ENCODE measurements around the gene MEN1. TPM values are rescaled to one million over a fixed set of nuclear protein-coding genes. Genes with fewer than 3 reads are reported as not detected.

The MEN1 gene
- total RNA-seq, 1 donor from 2014 or later, result 12.5 TPM

DNA sequence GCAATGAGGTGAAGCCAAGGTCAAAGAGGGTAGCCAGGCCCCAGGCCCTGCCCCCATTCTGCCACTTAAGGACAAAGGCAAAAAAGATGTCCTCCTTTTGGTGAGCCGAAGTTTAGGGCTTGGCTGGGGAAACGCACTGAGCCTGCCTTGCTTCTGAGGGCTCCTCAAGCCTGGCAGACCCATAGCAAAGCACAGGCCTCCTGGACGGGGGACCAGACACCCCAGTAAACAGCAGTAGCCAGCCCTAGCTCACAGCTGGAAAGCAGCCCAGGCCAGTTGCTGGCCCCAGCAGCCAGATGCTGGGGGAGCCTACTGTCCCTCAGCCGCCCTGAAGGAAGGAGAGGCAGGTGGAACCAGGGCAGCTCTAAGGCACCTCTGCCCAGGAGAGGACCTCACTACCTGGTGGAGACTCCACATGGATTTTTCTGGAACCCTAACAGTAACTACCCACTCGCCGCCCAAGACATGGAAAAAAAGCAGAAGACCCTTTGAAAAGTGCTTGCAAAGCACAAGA lies 46.8 kb downstream of the MEN1 start:
- DNase-seq (ENCODE audit: low read depth in 2 of 2), result no peak

DNA sequence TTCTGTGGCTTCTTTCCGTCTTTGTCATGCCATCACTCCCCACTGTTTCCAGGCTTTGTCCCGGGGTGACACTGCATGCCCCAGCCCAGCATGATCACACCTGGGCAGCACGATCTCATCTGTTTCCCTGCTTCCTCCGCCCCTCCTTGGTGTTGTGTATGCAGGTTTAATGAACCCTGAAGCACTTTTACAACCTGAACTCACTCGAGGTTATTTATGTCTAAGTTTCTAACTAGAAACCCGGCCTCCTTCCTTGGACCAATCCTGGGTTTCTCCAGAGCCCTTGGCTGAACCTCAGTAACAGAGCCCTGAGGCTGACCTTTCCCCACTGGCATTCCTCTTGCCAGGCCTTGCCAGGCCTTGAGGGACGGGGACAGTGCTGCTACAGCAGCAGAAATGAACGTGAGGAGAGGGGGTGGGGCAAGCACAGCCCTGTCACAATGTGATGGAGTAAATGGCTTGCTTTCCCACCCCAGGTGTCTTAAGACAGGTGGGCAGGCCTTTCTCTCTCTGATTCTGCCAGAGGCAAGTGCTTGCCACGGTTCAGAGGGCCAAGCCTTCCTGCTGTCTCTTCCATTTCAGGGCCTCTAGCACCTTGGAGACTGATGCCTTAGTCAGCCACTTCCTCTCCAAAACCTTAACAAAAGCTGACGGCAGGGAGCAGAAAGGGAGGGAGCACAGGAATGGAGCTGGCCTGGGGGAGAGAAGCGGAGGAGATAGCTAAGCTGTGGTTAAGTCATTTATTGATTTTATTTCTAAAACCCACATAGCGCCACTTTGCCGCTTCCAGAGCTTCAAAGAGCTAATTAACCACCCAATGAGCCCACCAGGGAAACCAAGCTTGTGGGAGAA lies 47.5 kb downstream of the MEN1 start:
- DNase-seq (ENCODE audit: low read depth in 2 of 2), result peak in 1 of 2 donors; percentile 86

DNA sequence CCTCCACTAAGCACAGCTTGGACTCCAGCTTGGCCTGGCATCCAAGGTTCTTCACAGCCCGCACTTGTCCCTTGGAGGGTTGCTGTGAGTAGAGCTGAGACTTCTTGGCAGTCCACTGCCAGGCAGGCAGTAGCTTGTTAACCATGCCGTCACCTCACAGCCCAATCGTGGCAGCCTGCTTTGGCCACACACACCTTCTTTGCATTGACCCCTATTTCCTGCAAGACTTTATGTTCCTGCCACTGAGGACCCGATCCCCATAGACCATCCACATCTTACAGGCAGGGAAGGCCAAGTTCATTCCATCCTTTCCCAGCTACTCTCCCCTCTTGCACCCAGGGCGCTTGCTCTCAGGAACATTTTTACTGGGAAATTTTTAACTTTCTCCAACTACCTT lies 48.1 kb downstream of the MEN1 start:
- DNase-seq (ENCODE audit: low read depth in 2 of 2), result no peak

DNA sequence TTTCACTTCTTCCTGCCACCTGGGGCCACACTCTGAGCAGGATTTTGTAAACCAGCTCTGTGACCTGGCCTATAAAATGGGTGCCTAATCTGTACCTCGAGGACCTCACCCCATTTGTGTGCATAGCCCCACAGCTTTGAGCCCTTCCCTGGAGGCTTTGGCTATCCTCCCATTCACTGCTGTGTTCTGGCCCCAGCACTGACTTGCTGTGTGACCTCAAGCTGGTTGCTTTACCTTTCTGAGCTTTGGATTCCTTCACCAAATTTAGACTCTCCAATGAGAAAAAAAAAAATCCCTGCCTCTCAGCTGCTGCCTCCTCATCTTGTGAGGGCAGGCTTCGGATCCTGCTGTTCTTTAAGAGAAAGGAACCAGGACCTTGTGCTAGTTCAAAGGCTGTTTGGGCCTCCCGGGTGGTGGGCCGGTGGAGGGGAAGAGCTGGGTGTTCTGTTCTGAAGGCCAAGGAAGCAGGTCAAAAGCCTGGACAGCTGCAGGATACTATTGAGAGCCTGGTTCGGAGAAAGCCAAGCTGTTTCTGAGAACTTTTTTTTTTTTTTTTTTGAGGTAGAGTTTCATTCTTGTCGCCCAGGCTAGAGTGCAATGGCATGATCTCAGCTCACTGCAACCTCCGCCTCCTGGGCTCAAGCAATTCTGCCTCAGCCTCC lies 49.5 kb downstream of the MEN1 start:
- no peak for DNase-seq (ENCODE audit: low read depth in 2 of 2)

DNA sequence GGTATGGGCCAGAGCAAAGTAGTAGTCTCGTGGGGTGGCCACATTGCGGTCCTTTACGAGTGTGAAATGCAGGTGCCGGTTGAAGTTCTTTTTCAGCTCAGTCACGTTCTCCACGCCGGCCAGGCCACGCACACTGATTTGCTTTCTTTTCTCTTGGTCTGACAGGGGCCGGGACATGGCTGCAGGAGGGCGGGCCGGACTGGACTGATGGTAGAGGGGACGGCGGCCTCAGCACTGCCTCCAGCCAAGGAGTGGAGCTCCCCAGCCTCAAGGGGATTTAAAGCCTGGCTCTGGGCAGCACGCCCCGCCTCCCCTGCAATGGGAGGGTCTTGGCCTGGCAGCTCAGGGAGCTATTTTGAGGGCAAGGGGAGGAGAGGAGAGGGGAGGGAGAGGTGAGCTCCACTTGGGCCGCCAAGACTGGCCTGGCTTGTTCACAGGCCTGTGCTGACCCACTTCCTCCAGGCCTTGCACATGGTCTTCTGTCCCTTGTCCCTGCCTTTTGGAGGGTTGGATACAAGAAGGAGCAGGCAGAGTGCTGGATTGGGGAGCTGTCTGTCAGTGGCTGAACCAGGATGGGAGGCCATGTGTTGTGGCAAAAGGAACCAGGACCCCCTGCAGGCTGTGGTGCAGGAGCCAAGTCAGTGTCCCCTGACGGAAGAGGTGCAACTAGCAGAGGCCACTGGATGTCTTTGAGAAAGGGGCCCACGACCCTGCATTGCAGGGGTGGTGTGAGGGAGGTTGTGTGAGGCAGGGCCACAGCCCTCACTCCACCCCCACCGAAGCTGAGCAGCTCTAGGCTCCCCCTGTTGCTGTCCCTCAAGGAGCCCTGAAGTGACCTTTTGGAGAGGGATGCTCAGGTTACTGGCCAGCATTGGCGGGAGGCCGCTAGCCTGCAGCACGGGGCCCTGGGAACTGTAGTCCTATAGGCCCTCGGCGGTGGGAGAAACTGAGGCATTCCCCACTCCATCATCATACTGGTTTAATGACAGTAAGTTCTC lies 50.3 kb downstream of the MEN1 start, which contains the start of gene PYGM:
Gene PYGM (minus strand): TSS at position 253 of the 998 bp plus-strand sequence. CDS start 76 bp downstream, at position 177.
- DNase-seq (ENCODE audit: low read depth in 2 of 2), result no peak

DNA sequence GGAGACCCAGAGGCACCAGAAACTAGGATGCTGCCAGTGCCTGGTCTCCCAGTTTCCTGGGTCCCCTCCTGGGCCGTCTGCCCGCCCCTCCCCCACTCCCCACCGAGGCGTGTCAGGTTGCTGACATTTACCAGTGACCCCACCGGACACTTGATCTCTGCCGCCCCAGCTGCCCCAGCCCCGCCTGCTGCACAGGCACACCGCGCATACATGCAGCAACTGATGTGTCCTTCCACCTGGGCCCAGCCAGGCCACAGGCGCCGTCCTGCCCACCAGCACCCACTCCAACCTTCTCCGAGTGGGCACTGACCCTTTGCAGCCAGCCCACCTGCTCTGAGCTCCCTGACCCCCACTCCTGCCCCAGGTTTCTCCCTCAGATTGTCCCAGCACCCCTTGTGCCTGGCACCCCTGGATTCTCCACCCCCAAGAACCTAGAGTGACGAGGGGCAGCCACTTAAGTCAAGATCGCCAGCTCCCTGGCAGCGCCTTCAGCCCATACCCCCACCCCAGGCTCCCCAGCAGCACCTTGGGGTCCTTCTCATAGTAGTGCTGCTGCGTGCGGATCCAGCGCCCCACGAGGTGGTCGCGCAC lies 51.1 kb downstream of the MEN1 start:
- DNase-seq (ENCODE audit: low read depth in 2 of 2), result no peak

DNA sequence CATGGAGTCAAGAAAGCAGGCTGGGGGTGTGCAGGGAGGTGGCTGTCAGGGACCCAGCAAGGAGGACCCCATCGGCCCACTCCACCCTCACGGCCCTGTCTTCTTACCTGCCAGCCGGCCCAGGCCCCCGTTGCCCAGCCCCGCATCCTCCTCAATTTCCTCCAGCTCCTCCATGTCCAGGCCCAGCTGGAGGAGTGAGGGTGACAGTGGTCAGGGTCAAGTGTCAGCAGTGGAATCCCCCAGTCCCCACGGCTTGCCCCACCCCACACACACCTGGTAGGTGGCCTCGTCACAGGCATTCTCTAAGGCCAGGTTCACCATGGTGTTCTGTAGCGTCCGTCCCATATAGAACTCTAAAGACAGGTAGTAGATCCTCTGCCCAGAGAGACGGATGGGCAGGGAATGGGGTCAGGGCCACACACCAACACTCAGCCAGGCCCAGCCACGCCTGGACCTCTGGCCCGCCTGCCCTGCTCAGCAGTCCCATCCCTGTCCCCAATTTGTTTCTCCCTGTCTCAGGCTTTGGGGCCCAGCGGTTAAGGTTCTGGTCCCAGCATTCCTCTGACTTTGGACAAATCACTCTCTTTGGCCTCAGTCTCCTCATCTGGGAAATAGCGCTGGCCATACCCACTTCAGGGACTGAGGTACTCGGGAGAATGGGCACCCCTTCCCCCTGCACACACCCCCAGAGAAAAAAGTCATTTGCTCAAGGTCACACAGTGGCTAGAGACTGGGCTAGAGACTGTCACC lies 51.8 kb downstream of the MEN1 start:
- no peak for DNase-seq (ENCODE audit: low read depth in 2 of 2)

DNA sequence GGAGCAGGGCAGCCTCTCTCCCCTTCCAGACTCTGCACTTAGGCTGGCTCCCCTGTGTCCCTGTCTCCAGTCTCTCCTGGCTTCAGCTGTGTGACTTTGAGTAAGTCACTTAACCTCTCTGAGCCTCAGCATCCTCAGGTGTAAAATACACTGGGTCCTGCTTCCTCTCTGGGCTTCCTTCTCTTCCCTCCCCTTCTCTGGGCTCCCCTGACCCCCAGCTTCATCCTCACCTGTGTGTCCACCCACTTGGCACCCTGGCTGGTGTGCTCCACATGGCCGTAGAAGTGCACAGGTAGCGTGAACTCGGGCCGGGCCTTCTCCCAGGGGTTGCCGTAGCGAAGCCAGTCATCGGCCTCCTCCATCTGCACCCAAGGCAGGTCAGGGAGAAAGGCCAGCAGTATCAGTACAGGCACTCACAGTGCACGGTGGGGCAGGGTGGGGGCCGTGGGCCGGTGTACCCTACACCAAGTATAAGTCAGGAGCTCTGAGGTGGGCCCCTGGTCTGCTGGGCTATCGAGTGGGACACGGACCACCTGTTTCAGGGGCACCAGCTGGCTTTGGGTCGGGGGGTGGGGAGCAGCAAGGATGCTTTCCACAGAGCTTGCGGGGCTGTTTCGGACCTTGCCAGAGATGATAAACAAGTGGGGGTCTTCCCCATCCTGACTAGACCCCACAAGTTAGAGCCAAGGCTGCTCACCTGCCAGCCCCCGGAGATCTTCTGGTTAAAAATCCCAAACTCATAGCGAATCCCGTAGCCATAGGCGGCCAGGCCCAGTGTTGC lies 52.6 kb downstream of the MEN1 start:
- DNase-seq (ENCODE audit: low read depth in 2 of 2), result no peak

DNA sequence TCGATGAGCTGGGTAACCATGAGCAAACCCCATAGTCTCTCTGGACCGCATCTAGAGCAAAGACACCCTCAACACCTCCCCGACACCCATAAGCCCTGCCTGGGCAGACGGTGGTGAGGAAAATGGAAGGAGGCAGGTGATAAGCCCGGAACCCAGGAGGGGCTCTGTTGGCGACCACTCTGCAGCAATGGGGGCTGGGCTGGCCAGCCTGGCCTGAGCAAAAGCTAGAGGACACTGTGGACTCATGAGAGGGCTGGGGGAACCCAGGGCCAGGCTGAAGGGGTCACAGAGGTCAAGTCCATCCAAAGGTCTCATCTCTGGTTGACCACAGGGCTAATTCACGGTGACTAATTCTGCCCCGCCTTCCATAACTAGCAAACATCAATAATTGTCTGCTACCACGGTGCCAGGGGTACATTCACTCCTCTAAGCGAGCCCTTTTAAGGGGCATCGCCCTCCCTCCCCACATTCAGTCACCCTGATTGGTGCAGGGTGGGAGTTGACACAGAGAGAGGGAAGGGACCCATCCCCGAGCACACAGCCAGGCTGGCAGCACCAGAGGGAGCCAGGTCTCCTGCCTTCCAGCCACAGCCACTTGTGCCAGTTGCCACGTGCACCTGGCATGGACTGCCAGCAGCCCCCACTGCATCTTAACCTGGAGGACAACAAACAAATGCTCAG lies 54.5 kb downstream of the MEN1 start:
- DNase-seq (ENCODE audit: low read depth in 2 of 2), result no peak

DNA sequence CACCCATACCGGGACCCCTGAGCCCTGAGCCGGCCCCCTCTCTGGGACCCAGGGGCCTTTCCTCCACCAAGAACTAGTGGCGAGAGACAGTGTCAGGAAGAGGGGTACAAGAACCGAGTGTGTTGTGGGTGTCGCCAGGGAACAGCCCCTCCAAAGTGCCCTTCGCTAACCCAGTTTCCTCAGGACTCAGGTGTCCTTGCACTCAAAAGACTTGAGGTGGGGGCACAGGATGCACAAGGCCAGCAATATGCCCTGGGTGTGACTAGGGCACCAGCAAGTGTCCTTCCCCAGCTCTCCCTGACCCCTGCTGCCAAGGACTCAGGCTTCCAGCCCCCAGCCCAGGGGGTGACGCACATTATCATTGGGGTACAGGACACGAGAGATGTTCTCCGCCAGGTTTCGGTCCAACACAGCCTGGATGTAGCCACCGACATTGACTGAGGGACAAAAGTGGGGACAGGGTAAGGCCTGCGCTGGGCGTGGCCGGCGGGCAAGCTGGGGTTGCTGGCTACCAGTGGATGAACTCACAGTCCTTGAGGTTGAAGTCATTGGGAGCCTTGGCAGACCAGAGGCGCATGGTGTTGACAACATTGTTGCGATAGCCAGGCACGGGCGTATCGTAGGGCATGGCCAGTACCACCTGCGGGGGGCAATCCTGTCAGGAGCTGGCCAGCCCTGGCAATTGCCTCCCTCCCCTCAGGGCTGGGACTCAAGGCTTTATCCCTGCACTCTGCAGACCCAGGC lies 55.3 kb downstream of the MEN1 start:
- no peak for DNase-seq (ENCODE audit: low read depth in 2 of 2)

DNA sequence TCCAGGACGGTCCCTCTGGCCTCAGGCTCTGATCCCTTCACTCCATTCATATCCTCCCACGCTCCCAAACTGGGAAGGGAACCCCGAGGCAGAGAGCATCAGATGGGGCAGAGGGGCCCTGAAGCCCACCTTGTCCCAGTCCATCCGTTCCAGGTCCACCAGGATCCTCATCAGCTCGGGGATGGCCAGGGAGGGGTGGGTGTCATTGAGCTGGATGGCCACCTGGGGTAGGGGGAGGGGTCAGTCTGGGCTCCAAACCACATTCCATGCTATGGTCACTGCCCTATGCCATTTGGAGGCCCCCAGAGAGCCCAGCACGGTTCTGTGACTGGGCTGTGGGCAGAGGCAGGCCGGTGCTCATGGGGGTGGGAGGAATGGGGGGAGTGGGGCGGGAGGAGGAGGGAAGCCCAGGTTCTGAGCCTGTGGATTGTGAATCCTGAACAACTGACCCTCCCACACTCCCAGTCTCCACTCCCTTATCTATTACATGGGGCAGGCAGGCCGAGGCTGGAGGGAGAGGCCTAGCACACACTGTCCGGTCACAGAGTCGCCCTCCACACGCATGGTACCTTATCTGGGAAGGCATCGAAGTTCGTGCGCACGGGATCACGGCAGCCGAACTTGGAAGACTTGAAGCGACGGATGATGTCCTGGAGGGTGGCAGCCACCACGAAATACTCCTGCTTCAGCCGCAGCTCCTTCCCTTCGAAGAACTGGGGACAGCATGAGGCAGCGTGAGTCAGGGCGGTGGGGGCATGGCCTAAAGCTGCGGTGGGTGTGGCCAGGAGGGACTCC lies 56.0 kb downstream of the MEN1 start:
- no peak for DNase-seq (ENCODE audit: low read depth in 2 of 2)

Other genes starting within 250 kb of the MEN1 start
- gene SLC22A12, start 219.3 kb downstream of the MEN1 start, total RNA-seq, result not detected in 2 replicates
- under 0.01 TPM in 1 of 2 replicates, not detected in the other for gene NRXN2, start 87.4 kb downstream of the MEN1 start, total RNA-seq
- gene RASGRP2, start 66.4 kb downstream of the MEN1 start, total RNA-seq, result 1.3 and 4.4 TPM in 2 replicates
- under 0.01 and 0.20 TPM in 2 replicates for gene PYGM, start 50.6 kb downstream of the MEN1 start, total RNA-seq
- gene SF1, start 32.0 kb downstream of the MEN1 start, total RNA-seq, result 43.6 and 63.7 TPM in 2 replicates
- gene MAP4K2, start 7.3 kb downstream of the MEN1 start, total RNA-seq, result 34.9 and 51.0 TPM in 2 replicates
- 0.22 and 0.79 TPM in 2 replicates for gene CDC42BPG, start 34.1 kb upstream of the MEN1 start, total RNA-seq
- 27.6 and 33.6 TPM in 2 replicates for gene EHD1, start 68.1 kb upstream of the MEN1 start, total RNA-seq
- 7.6 and 12.1 TPM in 2 replicates for gene ATG2A, start 106.7 kb upstream of the MEN1 start, total RNA-seq
- gene PPP2R5B, start 114.1 kb upstream of the MEN1 start, total RNA-seq, result 5.0 and 11.5 TPM in 2 replicates
- not detected in 2 replicates for gene GPHA2, start 125.3 kb upstream of the MEN1 start, total RNA-seq
- gene MAJIN, start 161.6 kb upstream of the MEN1 start, total RNA-seq, result not detected in 2 replicates
- 0.20 and 0.44 TPM in 2 replicates for gene BATF2, start 186.4 kb upstream of the MEN1 start, total RNA-seq
- gene ARL2, start 203.6 kb upstream of the MEN1 start, total RNA-seq, result 95.2 and 145 TPM in 2 replicates
- 6.8 and 10.7 TPM in 2 replicates for gene SNX15, start 216.9 kb upstream of the MEN1 start, total RNA-seq
- gene SAC3D1, start 230.7 kb upstream of the MEN1 start, total RNA-seq, result 6.8 and 7.5 TPM in 2 replicates
- gene NAALADL1, start 248.0 kb upstream of the MEN1 start, total RNA-seq, result 9.8 and 12.3 TPM in 2 replicates

Measured in lung microvascular endothelial cell (primary cell).